Endothelial cell of umbilical vein (primary cell): ENCODE results near the gene FAM50B. TPM values are rescaled to one million over a fixed set of nuclear protein-coding genes. Genes with fewer than 3 reads are reported as not detected.
A peak's percentile ranks its signal among the peaks of the same experiment; 100 is the strongest.

Source experiments
- BruUV-seq: library from RNA; stranded (reverse); fragments of 400-500 nt; replicated peaks from 2 replicates; lab custom pipeline; 2021; lab: Mats Ljungman, UMichigan
- CTCF ChIA-PET: fragments of 300-600, 350-600 bp; sonication (Branson Sonifier 250); formaldehyde crosslinking; loops from one replicate; lab custom pipeline; 2021; ENCODE audit warnings: antibody characterized with exemption, inconsistent platforms; lab: Charles Lee
- POLR2A ChIA-PET: fragments of 300-600, 350-600 bp; sonication (Branson Sonifier 250); formaldehyde crosslinking; loops from one replicate; lab custom pipeline; 2021; ENCODE audit warnings: antibody characterized with exemption, inconsistent platforms; lab: Charles Lee
- DNase-seq: peaks from one replicate; pipeline ENCODE4 v3.0.0-alpha.2; 2011; ENCODE audit warnings: low read depth, low spot score
- FAIRE-seq: peaks from 2 replicates; lab custom pipeline; 2011; peaks lifted over from hg19 to GRCh38; lab: Jason Lieb, UNC
- H2AFZ ChIP-seq: 2 replicates; pipeline ENCODE4 v1.6.0; 2012; ENCODE audit warnings: low read depth, low read length, control low read depth, inconsistent platforms
- H3K27ac ChIP-seq: 2 replicates; pipeline ENCODE4 v1.5.1; 2011; ENCODE audit warnings: low read depth, mild to moderate bottlenecking, control low read depth, low read length, moderate library complexity; ENCODE audit not compliant: insufficient read depth
- H3K27me3 ChIP-seq, 2 experiments: 2 replicates each; pipeline versions ENCODE4 v1.6.0 to v1.6.1; 2011; ENCODE audit warnings: low read length in 2 of 2, mixed read lengths in 1 of 2; ENCODE audit not compliant: control insufficient read depth in 2 of 2, insufficient read depth in 2 of 2
- H3K36me3 ChIP-seq, 2 experiments: 2 replicates in 1 of 2; 3 replicates in 1 of 2; pipeline ENCODE4 v1.5.1; 2011; ENCODE audit warnings: low read length in 2 of 2, mild to moderate bottlenecking in 1 of 2, moderate library complexity in 1 of 2; ENCODE audit not compliant: control insufficient read depth in 2 of 2, insufficient read depth in 2 of 2; ENCODE audit errors: extremely low read depth in 1 of 2
- H3K4me1 ChIP-seq: 3 replicates; pipeline ENCODE4 v1.5.1; 2011; ENCODE audit warnings: mild to moderate bottlenecking, low read length; ENCODE audit not compliant: control insufficient read depth, insufficient read depth; ENCODE audit errors: extremely low read depth
- H3K4me2 ChIP-seq: 2 replicates; pipeline ENCODE4 v1.6.1; 2011; ENCODE audit warnings: low read length, control low read depth, mixed read lengths; ENCODE audit not compliant: insufficient read depth
- H3K4me3 ChIP-seq, 3 experiments: fragments of 200-600 bp in 1 of 3; sonication (generic), shearing (Covaris generic) in 1 of 3; replicated peaks in 1 of 3; 2 replicates each; pipeline ENCODE4 v1.5.1; 2011 to 2016; ENCODE audit warnings: control low read depth in 3 of 3, low read length in 3 of 3, mild to moderate bottlenecking in 2 of 3, inconsistent platforms in 1 of 3, low read depth in 1 of 3, moderate library complexity in 1 of 3; ENCODE audit not compliant: insufficient read depth in 1 of 3
- H3K79me2 ChIP-seq: 2 replicates; pipeline ENCODE4 v1.6.0; 2012; ENCODE audit warnings: low read length, inconsistent platforms; ENCODE audit not compliant: control insufficient read depth, insufficient read depth
- H3K9ac ChIP-seq: replicated peaks from 2 replicates; pipeline ENCODE3; 2011; ENCODE audit warnings: low read length, control low read depth; ENCODE audit not compliant: insufficient read depth; ENCODE audit errors: extremely low read depth
- H3K9me1 ChIP-seq: replicated peaks from 3 replicates; pipeline ENCODE4 v1.6.0; 2011; ENCODE audit warnings: mild to moderate bottlenecking, low read length; ENCODE audit not compliant: control insufficient read depth, insufficient read depth; ENCODE audit errors: extremely low read depth
- H3K9me3 ChIP-seq: replicated peaks from 2 replicates; pipeline ENCODE4 v1.5.1; 2012; ENCODE audit warnings: low read length, inconsistent platforms; ENCODE audit not compliant: control insufficient read depth, insufficient read depth
- H4K20me1 ChIP-seq: replicated peaks from 2 replicates; pipeline ENCODE3; 2011; ENCODE audit warnings: mild to moderate bottlenecking, low read length; ENCODE audit not compliant: control insufficient read depth, insufficient read depth; ENCODE audit errors: extremely low read depth
- CTCF ChIP-seq, 2 donors: IDR thresholded peaks; 1 replicate in 1 of 2; 2 replicates in 1 of 2; pipeline ENCODE4 v1.5.1; 2011; ENCODE audit warnings: low read length in 2 of 2, mild to moderate bottlenecking in 2 of 2, moderate library complexity in 2 of 2, control low read depth in 1 of 2, inconsistent platforms in 1 of 2, low read depth in 1 of 2; ENCODE audit not compliant: insufficient read depth in 1 of 2; ENCODE audit errors: extremely low read depth in 1 of 2
- EZH2 ChIP-seq: IDR thresholded peaks from 2 replicates; pipeline ENCODE4 v1.6.1; 2012; ENCODE audit warnings: borderline replicate concordance, low read depth, mild to moderate bottlenecking, moderate library complexity, low read length, inconsistent platforms; ENCODE audit not compliant: severe bottlenecking
- FOS ChIP-seq: IDR thresholded peaks from 2 replicates; pipeline ENCODE4 v1.6.1; 2011; ENCODE audit warnings: mild to moderate bottlenecking, low read length, moderate library complexity, borderline replicate concordance; ENCODE audit not compliant: insufficient read depth
- GATA2 ChIP-seq: IDR thresholded peaks from 2 replicates; pipeline ENCODE4 v1.7.0; 2011; ENCODE audit warnings: low read depth, mild to moderate bottlenecking, moderate library complexity, mixed read lengths, low read length; ENCODE audit not compliant: insufficient read length, insufficient read depth
- JUN ChIP-seq: IDR thresholded peaks from 2 replicates; pipeline ENCODE4 v1.6.1; 2011; ENCODE audit warnings: borderline replicate concordance, low read depth; ENCODE audit not compliant: insufficient read length, insufficient read depth
- MYC ChIP-seq: IDR thresholded peaks from one replicate; pipeline ENCODE4 v1.6.1; 2011; ENCODE audit warnings: mild to moderate bottlenecking, low read depth, low read length
- POLR2A ChIP-seq: IDR thresholded peaks from 2 replicates; pipeline ENCODE4 v1.6.1; 2012; ENCODE audit warnings: low read depth, mild to moderate bottlenecking, control low read depth, low read length
- POLR2AphosphoS5 ChIP-seq: IDR thresholded peaks from 2 replicates; pipeline ENCODE4 v1.6.1; 2012; ENCODE audit warnings: low read depth, mild to moderate bottlenecking, control low read depth, low read length, moderate library complexity; ENCODE audit not compliant: insufficient read depth
- dilution Hi-C: fragments of 300-500 bp; cut with MboI; formaldehyde crosslinking; loops from one replicate; pipeline ENCODE4 v1.15.0; 2019; ENCODE audit warnings: low sequenced_read_pairs; ENCODE audit not compliant: extremely low pct_ligation_motif_present
- intact Hi-C: fragments of 100-400 bp; cut with micrococcal nuclease; formaldehyde crosslinking; loops from one replicate; pipeline ENCODE4 v1.10.0; 2022
- polyA plus RNA-seq, 4 experiments: library from polyadenylated mRNA; depleted of rRNA in 3 of 4; stranded (reverse) in 3 of 4; unstranded in 1 of 4; fragments of >200 nt; gene quantifications; 2 replicates each; pipeline versions ENCODE4 v1.2.1 to v1.2.3, GENCODE V29; 2011 to 2012; ENCODE audit warnings: missing spikeins in 1 of 4
- total RNA-seq: library from RNA; stranded (reverse); gene quantifications from 2 replicates; pipeline ENCODE4 v1.2.3, GENCODE V29; 2021
- TF ChIP-seq, protein P1 (sequence below): IDR thresholded peaks from 2 replicates; pipeline ENCODE4 v1.6.1; 2011; ENCODE audit not compliant: insufficient read depth, insufficient read length

The FAM50B gene
- total and polyA plus RNA-seq, 2 donors (not counting 3 experiments of a cell fraction or from before 2014, with no cell fraction given), result 10.0 to 14.1 TPM

GRCh38 chr6:3887150-3887700 is 38.1 kb downstream of the FAM50B start:
- no peaks in the 10 kb centered on the region for H3K79me2 ChIP-seq
- no peak overlapping the region for H3K9ac ChIP-seq
- H3K27ac ChIP-seq, result no peak overlapping the region
- no peak overlapping the region for H3K4me3 ChIP-seq
- TF ChIP-seq MYC (no peak), CTCF (IDR thresholded peaks at IDR 0.05; ENCODE audit: extremely low read depth in 1 of 2, insufficient read depth in 1 of 2, low read depth in 1 of 2, low read length in 2 of 2) (peak; percentile 45 to 62)
- H3K4me2 ChIP-seq, result no peak overlapping the region
- H3K27me3 ChIP-seq, result no peaks in the 10 kb centered on the region
- DNase-seq, result peak; percentile 67
- BruUV-seq, result no TSS peak
- no peaks in the 10 kb centered on the region for H3K9me1 ChIP-seq
- peak; percentile 21 for FAIRE-seq
- POLR2A ChIA-PET, result interaction anchor here (0.6 to 1.3 kb wide), 2 partner anchors 141 to 143 kb away, joined by 3 read pairs; no protein-coding TSS in a partner anchor
- H3K4me1 ChIP-seq, result peaks cover 19% of the 10 kb centered on the region
- no peak overlapping the region for H2AFZ ChIP-seq
- no peaks in the 10 kb centered on the region for H4K20me1 ChIP-seq
- CTCF ChIA-PET, result interaction anchor here (0.6 to 6.6 kb wide), 30 partner anchors 10 to 763 kb away, joined by 3 to 75 read pairs (median 6); partner anchors contain the start of gene FAM50B
- H3K36me3 ChIP-seq, result no peaks in the 10 kb centered on the region
- H3K9me3 ChIP-seq, result no peaks in the 10 kb centered on the region
- intact Hi-C loops (loop anchor here (1.0 to 2.0 kb wide), 4 partner anchors 139 to 608 kb away; no protein-coding TSS in a partner anchor), dilution Hi-C loops (no loop called here)

DNA sequence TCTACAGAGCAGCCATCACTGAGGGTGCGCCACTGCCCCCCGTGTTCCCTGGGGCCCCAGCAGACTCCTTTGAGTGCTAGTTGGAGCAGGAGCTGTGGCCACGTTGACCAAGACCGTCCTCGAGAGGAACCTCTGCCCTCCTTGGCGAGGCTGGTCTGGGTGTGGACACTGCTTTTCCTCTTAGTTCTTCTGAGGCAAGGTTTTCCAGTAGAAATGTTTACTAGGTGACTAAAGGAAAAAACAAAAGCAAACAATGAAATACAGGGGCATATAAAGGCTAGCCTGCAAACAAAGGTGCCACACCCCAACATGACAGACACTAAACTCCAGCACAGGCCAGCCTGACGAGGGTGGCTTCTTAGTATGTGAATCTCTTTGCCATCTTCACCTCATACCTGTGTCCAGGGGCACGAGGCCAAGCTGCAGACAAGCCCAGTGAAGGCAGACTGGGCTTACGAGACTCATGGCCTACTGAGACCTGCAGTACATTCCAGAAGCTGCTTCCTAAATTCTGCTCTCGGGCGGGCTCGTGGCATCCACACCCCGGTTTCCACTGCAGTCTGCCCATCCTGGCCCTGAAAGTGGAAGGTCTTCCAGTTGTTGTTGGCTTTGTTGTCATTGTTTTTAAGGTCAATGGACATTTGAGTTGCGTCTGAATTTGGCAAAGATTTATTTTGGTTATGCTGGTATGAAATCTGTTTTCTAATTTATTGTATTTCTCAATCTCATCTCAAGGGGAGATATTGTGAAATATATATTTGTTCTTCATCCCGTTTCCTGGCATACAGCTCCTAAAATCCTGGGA is 39.2 kb downstream of the FAM50B start:
- Histone ChIP-seq H3K9me3 (no peaks in the 10 kb centered on the region), H3K9me1 (no peaks in the 10 kb centered on the region), H4K20me1 (no peaks in the 10 kb centered on the region), H3K36me3 (no peaks in the 10 kb centered on the region), H3K4me2 (no peak overlapping the region), H3K4me1 (peaks cover 19% of the 10 kb centered on the region), H3K79me2 (no peaks in the 10 kb centered on the region), H3K27me3 (no peaks in the 10 kb centered on the region), H2AFZ (no peak overlapping the region), H3K4me3 (no peak overlapping the region), H3K27ac (no peak overlapping the region), H3K9ac (no peak overlapping the region)
- FAIRE-seq, result no peak
- POLR2A ChIA-PET, result interaction anchor here (0.5 to 1.3 kb wide), 3 partner anchors 14 to 145 kb away, joined by 3 read pairs; no protein-coding TSS in a partner anchor
- intact Hi-C loops, result no loop called here
- no peak for DNase-seq
- CTCF ChIA-PET, result interaction anchor here (0.6 to 6.6 kb wide), 26 partner anchors 13 to 764 kb away, joined by 3 to 75 read pairs (median 6); partner anchors contain the start of gene FAM50B
- no peak for TF ChIP-seq POLR2AphosphoS5
- no peak for TF ChIP-seq CTCF (IDR thresholded peaks at IDR 0.05; ENCODE audit: extremely low read depth in 1 of 2, insufficient read depth in 1 of 2, low read depth in 1 of 2, low read length in 2 of 2)
- no peak for TF ChIP-seq MYC
- TF ChIP-seq EZH2, result no peak
- TF ChIP-seq FOS, result no peak
- no peak for TF ChIP-seq JUN
- TF ChIP-seq, protein P1, sequence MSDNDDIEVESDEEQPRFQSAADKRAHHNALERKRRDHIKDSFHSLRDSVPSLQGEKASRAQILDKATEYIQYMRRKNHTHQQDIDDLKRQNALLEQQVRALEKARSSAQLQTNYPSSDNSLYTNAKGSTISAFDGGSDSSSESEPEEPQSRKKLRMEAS, result no peak
- TF ChIP-seq POLR2A, result no peak
- no peak for TF ChIP-seq GATA2
- BruUV-seq, result no TSS peak
- dilution Hi-C loops, result no loop called here
